GM15510 (cell line): ENCODE results near the gene GTF2I.

Source experiments
- POLR2A ChIP-seq: IDR thresholded peaks from 3 replicates; pipeline ENCODE4 v1.6.1; 2011; ENCODE audit warnings: borderline replicate concordance; ENCODE audit not compliant: insufficient read length; ENCODE audit errors: extremely low read depth

Gene GTF2I

GRCh38 chr7:74657692-74658177 lies at the start of gene GTF2I:
GTF2I (plus strand) TSS chr7:74657718; CDS start chr7:74689129, 31,411 bp downstream.
- TF ChIP-seq POLR2A: no peak

GRCh38 chr7:74612015-74612829 lies 45.3 kb upstream of the GTF2I start:
- no peak for TF ChIP-seq POLR2A

GRCh38 chr7:74615933-74616780 lies 41.4 kb upstream of the GTF2I start:
- TF ChIP-seq POLR2A: no peak

- no peak for TF ChIP-seq POLR2A
Measured at GRCh38 chr7:74617180-74617744, 40.3 kb upstream of the GTF2I start.

GRCh38 chr7:74619235-74619860 lies 38.2 kb upstream of the GTF2I start:
- TF ChIP-seq POLR2A: no peak

GRCh38 chr7:74622228-74622749 lies 35.2 kb upstream of the GTF2I start:
- TF ChIP-seq POLR2A: no peak

- TF ChIP-seq POLR2A: no peak
Measured at GRCh38 chr7:74623135-74623534, 34.4 kb upstream of the GTF2I start.

- TF ChIP-seq POLR2A: no peak
Measured at GRCh38 chr7:74625446-74625845, 32.1 kb upstream of the GTF2I start.

GRCh38 chr7:74627661-74628411 lies 29.7 kb upstream of the GTF2I start:
- TF ChIP-seq POLR2A: no peak

GRCh38 chr7:74632505-74632904 lies 25.0 kb upstream of the GTF2I start:
- no peak for TF ChIP-seq POLR2A

GRCh38 chr7:74633451-74633921 lies 24.0 kb upstream of the GTF2I start:
- TF ChIP-seq POLR2A: no peak

- no peak for TF ChIP-seq POLR2A
Measured at GRCh38 chr7:74637745-74638144, 19.8 kb upstream of the GTF2I start.

GRCh38 chr7:74650055-74650454 lies 7.5 kb upstream of the GTF2I start:
- peak; percentile 45 for TF ChIP-seq POLR2A
